Stimulated activated CD4-positive, alpha-beta T cell treated with anti-CD3 and anti-CD28 coated beads, Interleukin-12 subunit alpha, Interleukin-12 subunit beta, amount 100 ng/mL, for 48 hours (primary cell): ENCODE results near the gene SMC1A.

ENCODE experiments used
- DNase-seq, 3 donors: peaks; one replicate each; pipeline ENCODE4 v3.0.0-alpha.2; 2020; ENCODE audit warnings: low read depth in 2 of 3, low spot score in 1 of 3

Gene SMC1A

GRCh38 chrX:53347948-53348347 lies 74.5 kb downstream of the SMC1A start:
- no peak for DNase-seq

GRCh38 chrX:53340852-53341645 lies 81.4 kb downstream of the SMC1A start:
- DNase-seq = no peak

DNA sequence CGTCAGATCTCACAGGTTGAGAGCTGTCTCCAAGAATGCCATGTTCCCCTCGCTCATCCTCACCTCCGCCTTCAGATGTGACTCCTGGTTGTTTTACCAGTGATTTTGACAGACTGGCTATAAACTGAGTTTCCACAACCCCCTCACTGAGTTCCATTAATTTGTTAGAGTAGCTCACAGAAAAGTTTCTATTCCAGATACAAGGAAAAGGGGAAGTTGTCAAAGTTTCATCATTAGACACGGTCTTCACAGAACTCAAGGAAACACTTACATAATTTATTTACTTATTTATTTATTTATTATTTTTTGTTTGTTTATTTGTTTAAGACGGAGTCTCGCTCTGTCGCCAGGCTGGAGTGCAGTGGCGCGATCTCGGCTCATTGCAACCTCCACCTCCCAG lies 85.4 kb downstream of the SMC1A start:
- no peak for DNase-seq

DNA sequence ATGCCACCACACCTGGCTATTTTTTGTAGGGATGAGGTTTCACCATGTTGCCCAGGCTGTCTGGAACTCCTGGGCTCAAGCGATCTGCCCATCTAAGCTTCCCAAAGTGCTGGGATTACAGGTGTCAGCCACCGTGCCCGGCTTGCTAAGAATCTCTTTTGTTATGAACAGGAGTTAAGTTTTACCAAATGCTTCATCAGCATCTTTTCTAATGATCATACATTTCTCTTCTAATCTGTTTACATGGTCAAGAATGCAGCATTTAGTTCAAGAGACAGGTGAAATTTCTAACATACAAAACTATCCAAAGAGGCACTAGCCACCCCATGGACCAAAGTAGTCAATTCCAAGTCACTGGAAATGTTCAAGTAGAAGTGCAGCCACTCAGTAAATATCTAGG lies 88.6 kb downstream of the SMC1A start:
- no peak for DNase-seq

DNA sequence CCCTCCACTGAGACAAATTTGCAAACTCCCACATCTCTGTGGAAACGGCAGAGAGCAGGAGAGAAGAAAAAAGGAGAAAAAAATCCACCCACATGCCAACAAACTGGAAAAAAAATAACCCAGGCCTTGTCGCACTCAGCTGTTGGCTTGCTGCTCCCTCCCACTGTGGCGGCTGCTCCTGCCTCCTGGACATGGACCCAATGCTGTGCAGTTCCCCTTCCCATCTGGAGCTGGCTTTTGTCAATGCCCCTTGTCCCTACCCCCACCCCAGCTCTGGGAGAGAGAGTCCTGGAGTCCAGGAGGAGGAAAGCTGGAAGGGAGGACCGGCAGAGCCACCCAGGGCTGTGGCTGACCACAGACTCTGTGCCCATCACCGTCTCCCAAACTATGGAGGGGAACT lies 90.2 kb downstream of the SMC1A start:
- DNase-seq = no peak

DNA sequence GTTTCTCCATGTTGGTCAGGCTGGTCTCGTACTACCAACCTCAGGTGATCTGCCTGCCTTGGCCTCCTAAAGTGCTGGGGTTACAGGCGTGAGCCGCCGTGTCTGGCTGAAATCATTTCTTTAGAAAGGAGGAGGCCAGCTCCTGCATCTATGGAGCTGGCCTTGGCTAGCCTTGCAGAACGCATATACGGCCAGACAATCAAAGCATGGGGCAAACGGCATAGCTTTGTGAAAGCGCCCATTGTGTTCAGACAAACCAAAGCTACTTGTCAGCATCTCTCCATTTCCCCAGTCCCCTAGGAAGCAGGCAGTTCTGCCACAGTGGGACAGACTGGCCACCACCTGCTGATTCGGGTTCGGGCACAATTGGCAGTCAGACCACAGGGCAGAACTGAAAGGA lies 92.1 kb downstream of the SMC1A start:
- DNase-seq = no peak

DNA sequence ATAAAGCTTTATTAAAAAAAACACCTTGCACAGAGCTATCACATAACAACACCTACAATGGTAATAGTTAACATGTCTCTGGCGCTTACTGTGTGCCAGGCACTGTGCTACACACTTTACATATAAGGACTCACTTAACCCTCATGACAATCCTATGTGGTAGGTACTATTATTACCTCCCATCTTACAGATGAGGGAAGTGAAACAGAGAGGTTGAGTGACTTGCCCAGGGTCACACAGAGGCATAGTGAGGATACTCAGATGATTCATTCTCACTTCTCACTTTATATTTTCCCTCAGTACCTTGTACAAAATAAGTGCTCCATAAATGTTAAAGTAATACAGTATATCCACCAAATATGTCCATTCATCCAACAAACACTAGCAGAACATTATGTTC lies 97.7 kb downstream of the SMC1A start:
- DNase-seq = no peak
